ENCODE data around the gene TAS2R19.

- no peak for TF ChIP-seq FOXP4 (CRISPR knock-in tag; IDR thresholded peaks at IDR 0.05)
- TF ChIP-seq CTCF (IDR thresholded peaks at IDR 0.05) = no peak
- TF ChIP-seq ATF3 (CRISPR knock-in tag; conservative IDR thresholded peaks at IDR 0.05) = no peak
- no peak for TF ChIP-seq NR3C1 (CRISPR knock-in tag; conservative IDR thresholded peaks at IDR 0.05; ENCODE audit: low read depth)
- TF ChIP-seq CBFB (CRISPR knock-in tag; IDR thresholded peaks at IDR 0.05; ENCODE audit: low read depth) = no peak
- TF ChIP-seq MAX (CRISPR knock-in tag; IDR thresholded peaks at IDR 0.05) = no peak
- no peak for TF ChIP-seq PRDM15 (CRISPR knock-in tag; IDR thresholded peaks at IDR 0.05)
- TF ChIP-seq HMGA2 (CRISPR knock-in tag; IDR thresholded peaks at IDR 0.05) = no peak
- TF ChIP-seq ZNF416 (CRISPR knock-in tag; IDR thresholded peaks at IDR 0.05) = no peak
- no peak for TF ChIP-seq ZBTB43 (CRISPR knock-in tag; IDR thresholded peaks at IDR 0.05)
- no peak for TF ChIP-seq JUN (CRISPR knock-in tag; IDR thresholded peaks at IDR 0.05)
- no peak for TF ChIP-seq ATF2 (CRISPR knock-in tag; IDR thresholded peaks at IDR 0.05; ENCODE audit: borderline replicate concordance, low read depth)
- no peak for TF ChIP-seq PREB (CRISPR knock-in tag; IDR thresholded peaks at IDR 0.05; ENCODE audit: borderline replicate concordance)
Observed at GRCh38 chr12:10989107-10989506, 33.3 kb downstream of the TAS2R19 start.

Data from WTC11 (cell line).